HEK293 (cell line): ENCODE data around the gene CCDC110.

Source experiments
- CTCF ChIA-PET: fragments of 350-600 bp; formaldehyde crosslinking; extraction: SDS; loops from one replicate; lab custom pipeline; 2021; ENCODE audit warnings: antibody characterized with exemption; lab: Yijun Ruan, JAX
- POLR2A ChIA-PET: fragments of 300-600 bp; formaldehyde crosslinking; extraction: SDS; loops from one replicate; lab custom pipeline; 2020; ENCODE audit warnings: antibody characterized with exemption, inconsistent platforms; lab: Yijun Ruan, JAX
- H3K27ac ChIP-seq: fragments of 200-500 bp; sonication (Bioruptor generic); 2 replicates; pipeline ENCODE4 v1.5.1; 2014; ENCODE audit warnings: low read depth, low read length, control low read depth, inconsistent platforms; ENCODE audit errors: extremely low read depth
- H3K36me3 ChIP-seq, 2 experiments: fragments of 200-500 bp in 1 of 2; sonication (Bioruptor generic) in 1 of 2; 1 replicate in 1 of 2; 2 replicates in 1 of 2; pipeline ENCODE4 v1.5.1; 2014 to 2017; ENCODE audit warnings: inconsistent platforms in 2 of 2, low read length in 2 of 2; ENCODE audit not compliant: control insufficient read depth in 2 of 2, insufficient read depth in 1 of 2
- H3K4me1 ChIP-seq: fragments of 200-500 bp; sonication (Bioruptor generic); 2 replicates; pipeline ENCODE4 v1.5.1; 2014; ENCODE audit warnings: mild to moderate bottlenecking, low read length, inconsistent platforms; ENCODE audit not compliant: control insufficient read depth, insufficient read depth
- H3K4me3 ChIP-seq: 2 replicates; pipeline ENCODE4 v1.5.1; 2011; ENCODE audit warnings: low read depth, mild to moderate bottlenecking, control low read depth, low read length, moderate library complexity
- H3K9me3 ChIP-seq: fragments of 200-500 bp; sonication (Bioruptor generic); 2 replicates; pipeline ENCODE4 v1.5.1; 2014; ENCODE audit warnings: low read depth, low read length, inconsistent platforms; ENCODE audit not compliant: control insufficient read depth, insufficient read depth
- AEBP2 ChIP-seq: fragments of 450-650 bp; formaldehyde crosslinking; IDR thresholded peaks from 2 replicates; pipeline ENCODE4 v1.5.1; 2016; ENCODE audit warnings: missing biosample characterization, missing genetic modification characterization, borderline replicate concordance
- BCL11B ChIP-seq: fragments of 450-650 bp; formaldehyde crosslinking; IDR thresholded peaks from 2 replicates; pipeline ENCODE4 v1.5.1; 2016; ENCODE audit warnings: low read depth, missing biosample characterization, missing genetic modification characterization
- FEZF1 ChIP-seq: fragments of 450-650 bp; formaldehyde crosslinking; IDR thresholded peaks from 2 replicates; pipeline ENCODE4 v1.5.1; 2016; ENCODE audit warnings: missing biosample characterization, missing genetic modification characterization
- KLF16 ChIP-seq: fragments of 450-650 bp; formaldehyde crosslinking; IDR thresholded peaks from 2 replicates; pipeline ENCODE4 v1.5.1; 2017; ENCODE audit warnings: missing biosample characterization, missing genetic modification characterization
- KLF8 ChIP-seq: fragments of 450-650 bp; formaldehyde crosslinking; IDR thresholded peaks from 2 replicates; pipeline ENCODE4 v1.5.1; 2016; ENCODE audit warnings: missing biosample characterization, missing genetic modification characterization
- PATZ1 ChIP-seq: fragments of 450-650 bp; formaldehyde crosslinking; IDR thresholded peaks from 2 replicates; pipeline ENCODE4 v1.5.1; 2016; ENCODE audit warnings: missing biosample characterization, missing genetic modification characterization
- PRDM4 ChIP-seq: fragments of 450-650 bp; formaldehyde crosslinking; IDR thresholded peaks from 2 replicates; pipeline ENCODE4 v1.5.1; 2017; ENCODE audit warnings: missing biosample characterization, missing genetic modification characterization
- YY2 ChIP-seq: fragments of 450-650 bp; formaldehyde crosslinking; IDR thresholded peaks from 2 replicates; pipeline ENCODE4 v1.5.1; 2016; ENCODE audit warnings: missing biosample characterization, missing genetic modification characterization
- ZBTB21 ChIP-seq: fragments of 450-650 bp; formaldehyde crosslinking; IDR thresholded peaks from 2 replicates; pipeline ENCODE4 v1.5.1; 2017; ENCODE audit warnings: missing biosample characterization, missing genetic modification characterization
- ZBTB48 ChIP-seq: fragments of 450-650 bp; formaldehyde crosslinking; IDR thresholded peaks from 2 replicates; pipeline ENCODE4 v1.5.1; 2016; ENCODE audit warnings: missing biosample characterization, missing genetic modification characterization
- ZNF138 ChIP-seq: fragments of 450-650 bp; formaldehyde crosslinking; IDR thresholded peaks from 2 replicates; pipeline ENCODE4 v1.5.1; 2016; ENCODE audit warnings: missing biosample characterization, missing genetic modification characterization, borderline replicate concordance
- ZNF211 ChIP-seq: fragments of 450-650 bp; formaldehyde crosslinking; IDR thresholded peaks from 2 replicates; pipeline ENCODE4 v1.5.1; 2016; ENCODE audit warnings: low read depth, missing biosample characterization, missing genetic modification characterization
- ZNF514 ChIP-seq: fragments of 450-650 bp; formaldehyde crosslinking; IDR thresholded peaks from 2 replicates; pipeline ENCODE4 v1.5.1; 2016; ENCODE audit warnings: missing biosample characterization, missing genetic modification characterization
- ZNF560 ChIP-seq: fragments of 450-650 bp; formaldehyde crosslinking; IDR thresholded peaks from 2 replicates; pipeline ENCODE4 v1.5.1; 2017; ENCODE audit warnings: missing biosample characterization, missing genetic modification characterization, borderline replicate concordance
- ZNF596 ChIP-seq: fragments of 450-650 bp; IDR thresholded peaks from 2 replicates; pipeline ENCODE4 v1.5.0; 2018; ENCODE audit warnings: missing biosample characterization, mild to moderate bottlenecking, missing genetic modification characterization, moderate library complexity
- ZNF610 ChIP-seq: fragments of 450-650 bp; formaldehyde crosslinking; IDR thresholded peaks from 2 replicates; pipeline ENCODE4 v1.5.1; 2016; ENCODE audit warnings: missing biosample characterization, missing genetic modification characterization, borderline replicate concordance
- ZNF837 ChIP-seq: fragments of 450-650 bp; formaldehyde crosslinking; IDR thresholded peaks from 2 replicates; pipeline ENCODE4 v1.5.1; 2016; ENCODE audit warnings: missing biosample characterization, missing genetic modification characterization
- TF ChIP-seq, protein P1 (sequence below): fragments of 450-650 bp; formaldehyde crosslinking; IDR thresholded peaks from 2 replicates; pipeline ENCODE4 v1.5.1; 2017; ENCODE audit warnings: missing biosample characterization, missing genetic modification characterization

The CCDC110 gene

GRCh38 chr4:185480016-185480732, 8.6 kb upstream of the CCDC110 start:
- CTCF ChIA-PET = interaction anchor here (1.0 kb wide), 1 partner anchor 8 kb away, joined by 4 read pairs; the partner anchor contains the start of gene CCDC110
- H3K4me3 ChIP-seq = no peak overlapping the region

DNA sequence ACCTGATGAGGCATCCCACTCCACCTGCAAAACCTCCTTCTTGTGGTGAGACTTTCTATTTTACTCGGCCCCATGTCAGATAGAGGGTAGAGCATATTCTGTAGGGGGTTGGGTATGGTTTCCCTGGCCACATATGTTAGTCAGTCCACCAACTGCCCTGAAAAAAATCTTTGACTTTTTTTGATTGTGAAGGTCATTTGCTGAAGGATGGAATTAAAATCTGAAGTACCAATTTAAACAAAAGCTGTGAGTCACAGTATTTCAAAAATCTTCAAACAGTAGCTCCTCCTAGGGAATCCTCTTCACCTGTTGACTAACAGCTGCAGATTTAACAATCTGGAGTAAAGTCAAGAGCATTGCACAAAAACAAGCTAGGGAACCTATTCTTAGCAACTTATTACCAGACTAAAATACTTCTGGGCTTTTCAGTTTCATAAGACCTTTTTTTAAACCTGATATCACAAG, 8.0 kb upstream of the CCDC110 start:
- H3K4me1 ChIP-seq = no peaks in the 10 kb centered on the region
- POLR2A ChIA-PET = no interaction called here
- TF ChIP-seq AEBP2 (tag by site-specific recombination) = no peak
- no peak for TF ChIP-seq KLF16 (tag by site-specific recombination)
- no peak for TF ChIP-seq YY2 (tag by site-specific recombination)
- TF ChIP-seq KLF8 (tag by site-specific recombination) = no peak
- no peak for TF ChIP-seq PRDM4 (tag by site-specific recombination)
- TF ChIP-seq PATZ1 (tag by site-specific recombination) = no peak
- TF ChIP-seq ZNF211 = no peak
- no peak for TF ChIP-seq BCL11B (tag by site-specific recombination)
- TF ChIP-seq, protein P1, sequence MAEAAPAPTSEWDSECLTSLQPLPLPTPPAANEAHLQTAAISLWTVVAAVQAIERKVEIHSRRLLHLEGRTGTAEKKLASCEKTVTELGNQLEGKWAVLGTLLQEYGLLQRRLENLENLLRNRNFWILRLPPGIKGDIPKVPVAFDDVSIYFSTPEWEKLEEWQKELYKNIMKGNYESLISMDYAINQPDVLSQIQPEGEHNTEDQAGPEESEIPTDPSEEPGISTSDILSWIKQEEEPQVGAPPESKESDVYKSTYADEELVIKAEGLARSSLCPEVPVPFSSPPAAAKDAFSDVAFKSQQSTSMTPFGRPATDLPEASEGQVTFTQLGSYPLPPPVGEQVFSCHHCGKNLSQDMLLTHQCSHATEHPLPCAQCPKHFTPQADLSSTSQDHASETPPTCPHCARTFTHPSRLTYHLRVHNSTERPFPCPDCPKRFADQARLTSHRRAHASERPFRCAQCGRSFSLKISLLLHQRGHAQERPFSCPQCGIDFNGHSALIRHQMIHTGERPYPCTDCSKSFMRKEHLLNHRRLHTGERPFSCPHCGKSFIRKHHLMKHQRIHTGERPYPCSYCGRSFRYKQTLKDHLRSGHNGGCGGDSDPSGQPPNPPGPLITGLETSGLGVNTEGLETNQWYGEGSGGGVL (tag by site-specific recombination) = no peak
- no peak for TF ChIP-seq ZBTB21 (tag by site-specific recombination)
- TF ChIP-seq, all 188 proteins: peak for 0
- Histone ChIP-seq H3K9me3 (no peaks in the 10 kb centered on the region), H3K27ac (no peak overlapping the region), H3K4me3 (no peak overlapping the region), H3K36me3 (no peaks in the 10 kb centered on the region)
- CTCF ChIA-PET = no interaction called here

More at GRCh38 chr4:185480016-185480732, 8.6 kb upstream of the CCDC110 start:
- POLR2A ChIA-PET = no interaction called here
- Histone ChIP-seq H3K9me3 (no peaks in the 10 kb centered on the region), H3K4me1 (no peaks in the 10 kb centered on the region), H3K27ac (no peak overlapping the region)
- TF ChIP-seq ZNF514 (tag by site-specific recombination) = no peak
- TF ChIP-seq, all 188 proteins: peak for 0
- H3K36me3 ChIP-seq = no peaks in the 10 kb centered on the region

GRCh38 chr4:185473247-185473646, 1.7 kb upstream of the CCDC110 start:
- TF ChIP-seq ZBTB48 (tag by site-specific recombination) (no peak), ZNF560 (tag by site-specific recombination) (no peak), FEZF1 (tag by site-specific recombination) (no peak), ZNF610 (tag by site-specific recombination) (no peak), ZNF837 (no peak), PATZ1 (tag by site-specific recombination) (no peak), ZNF596 (no peak), KLF16 (tag by site-specific recombination) (no peak), ZNF138 (tag by site-specific recombination) (no peak)
- POLR2A ChIA-PET = interaction anchor here (1.0 kb wide), 1 partner anchor 62 kb away, joined by 3 read pairs; the partner anchor contains the start of gene PDLIM3
- H3K36me3 ChIP-seq = no peaks in the 10 kb centered on the region
- no peaks in the 10 kb centered on the region for H3K9me3 ChIP-seq
- no peak overlapping the region for H3K27ac ChIP-seq
- H3K4me1 ChIP-seq = 0 out of 2 replicates have a peak, but pooled peaks cover 3% of the 10 kb centered on the region
- no peak overlapping the region for H3K4me3 ChIP-seq
- CTCF ChIA-PET = interaction anchor here (1.3 kb wide), 1 partner anchor 125 kb away, joined by 6 read pairs; no protein-coding TSS in a partner anchor
